GM12892 (cell line): ENCODE results near the gene ADORA2A.

Experiments used
- DNase-seq: peaks from one replicate; pipeline ENCODE4 v3.0.0; 2011; ENCODE audit not compliant: insufficient read length
- FAIRE-seq: peaks from 2 replicates; lab custom pipeline; 2011; peaks lifted over from hg19 to GRCh38; lab: Jason Lieb, UNC
- POLR2A ChIP-seq: IDR thresholded peaks from 2 replicates; pipeline ENCODE4 v1.6.1; 2011; ENCODE audit warnings: low read depth, low read length, control low read depth
- POLR2AphosphoS5 ChIP-seq: IDR thresholded peaks from 2 replicates; pipeline ENCODE4 v1.6.1; 2011; ENCODE audit warnings: low read depth, low read length, control low read depth
- TAF1 ChIP-seq: IDR thresholded peaks from 2 replicates; pipeline ENCODE4 v1.6.1; 2011; ENCODE audit warnings: low read depth, mild to moderate bottlenecking, control low read depth, low read length, borderline replicate concordance

The ADORA2A gene

DNA sequence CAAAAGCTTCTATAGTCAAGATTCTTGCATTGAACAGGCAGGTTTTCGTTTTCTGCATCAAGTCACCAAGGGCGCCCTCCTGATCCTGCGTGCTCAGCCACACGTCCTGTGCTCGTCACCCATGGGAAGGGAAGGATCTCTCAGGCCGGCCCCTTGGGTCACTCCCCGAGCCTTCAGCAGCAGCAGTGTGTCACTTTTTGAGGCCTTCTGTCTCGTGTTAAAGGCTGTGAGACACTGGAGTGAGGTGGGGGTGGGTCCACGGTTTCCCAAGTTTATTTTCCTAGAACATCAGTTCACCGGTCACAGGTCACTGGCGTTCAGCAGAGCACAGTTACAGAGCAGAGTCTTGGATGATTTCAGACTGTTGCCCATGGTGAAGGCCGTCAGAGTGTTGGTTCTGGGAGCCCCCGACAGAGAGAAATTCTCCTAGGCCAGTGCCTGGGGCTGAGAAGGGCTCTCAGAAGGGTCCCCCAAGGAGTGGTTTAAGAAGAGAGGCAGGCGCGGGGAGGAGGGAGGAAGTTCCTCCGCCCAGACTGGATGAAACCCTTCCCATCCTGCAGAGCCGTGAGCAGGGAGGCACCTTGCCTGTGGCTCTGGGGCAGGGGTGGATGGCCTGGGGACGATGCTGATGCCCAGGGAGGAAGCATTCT, 13.5 kb upstream of the ADORA2A start:
- TF ChIP-seq TAF1 = no peak
- TF ChIP-seq POLR2A = no peak
- TF ChIP-seq POLR2AphosphoS5 = no peak
- FAIRE-seq (no peak), DNase-seq (no peak)

DNA sequence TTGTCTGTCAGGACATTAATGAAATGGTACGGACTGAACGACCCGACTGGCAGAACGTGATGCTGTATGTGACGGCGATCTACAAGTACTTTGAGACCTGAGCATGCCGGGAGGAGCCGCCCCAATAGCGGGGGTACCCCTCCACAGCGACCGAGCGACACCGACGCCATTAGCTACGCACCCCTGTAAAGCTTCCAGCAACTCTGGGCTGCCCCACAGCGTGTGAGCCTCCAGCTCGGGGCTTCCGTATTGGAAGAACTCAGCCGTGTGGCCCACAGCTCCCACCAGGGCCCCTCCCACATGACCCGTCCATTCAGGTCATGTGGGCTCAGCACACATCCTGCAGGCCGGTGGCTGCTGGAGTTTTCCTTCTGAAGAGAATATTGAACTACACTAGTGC, 12.9 kb upstream of the ADORA2A start:
- DNase-seq = no peak
- TF ChIP-seq TAF1 = no peak
- TF ChIP-seq POLR2AphosphoS5 = no peak
- no peak for TF ChIP-seq POLR2A
- FAIRE-seq = no peak

DNA sequence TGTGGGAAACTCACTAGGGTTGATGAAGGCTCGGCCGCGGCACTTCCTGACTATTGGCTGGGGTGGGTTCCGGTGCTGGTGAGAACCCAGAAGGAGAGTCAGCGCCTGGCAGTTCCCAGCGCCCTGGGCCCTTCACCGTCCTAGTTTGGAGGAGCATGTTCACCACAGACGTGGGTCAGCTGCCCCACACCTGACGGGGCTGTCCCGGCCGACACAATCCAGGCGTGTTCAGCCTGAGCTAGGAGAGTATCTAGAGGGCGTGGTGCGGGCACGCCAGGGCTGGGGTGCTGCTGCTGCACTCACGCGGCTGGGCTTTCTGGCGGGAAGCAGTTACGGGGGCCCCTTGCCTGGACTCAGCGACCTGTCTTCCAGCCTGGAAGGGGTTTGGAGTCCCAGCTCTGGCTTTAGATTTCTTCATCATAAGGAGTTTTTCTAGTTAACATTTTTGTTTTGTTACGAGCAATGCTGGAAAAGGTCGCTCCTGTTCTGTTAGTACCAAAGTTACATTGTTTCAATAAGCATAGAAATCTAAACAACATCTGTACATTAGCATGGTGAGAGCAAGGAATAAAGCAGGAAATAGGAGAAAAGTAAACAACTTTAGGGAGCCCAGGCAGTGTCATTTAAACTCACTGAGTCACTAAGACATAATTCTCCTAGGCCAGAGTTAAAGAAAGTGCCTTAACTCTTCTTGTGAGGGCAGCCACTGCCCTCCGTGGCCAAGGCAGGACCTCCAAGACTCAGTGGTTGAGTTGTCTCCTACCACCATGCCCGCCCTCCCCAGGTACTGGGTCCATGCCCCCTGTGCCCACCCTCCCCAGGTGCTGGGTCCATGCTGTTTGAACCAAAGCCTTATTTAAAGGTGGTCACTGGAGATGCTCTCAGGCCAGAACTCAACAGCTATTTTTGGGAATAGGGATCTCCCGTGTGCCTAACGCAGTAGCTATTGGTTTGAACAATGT, 12.1 kb upstream of the ADORA2A start:
- TF ChIP-seq POLR2A = no peak
- no peak for TF ChIP-seq POLR2AphosphoS5
- TF ChIP-seq TAF1 = no peak
- DNase-seq (no peak), FAIRE-seq (no peak)

DNA sequence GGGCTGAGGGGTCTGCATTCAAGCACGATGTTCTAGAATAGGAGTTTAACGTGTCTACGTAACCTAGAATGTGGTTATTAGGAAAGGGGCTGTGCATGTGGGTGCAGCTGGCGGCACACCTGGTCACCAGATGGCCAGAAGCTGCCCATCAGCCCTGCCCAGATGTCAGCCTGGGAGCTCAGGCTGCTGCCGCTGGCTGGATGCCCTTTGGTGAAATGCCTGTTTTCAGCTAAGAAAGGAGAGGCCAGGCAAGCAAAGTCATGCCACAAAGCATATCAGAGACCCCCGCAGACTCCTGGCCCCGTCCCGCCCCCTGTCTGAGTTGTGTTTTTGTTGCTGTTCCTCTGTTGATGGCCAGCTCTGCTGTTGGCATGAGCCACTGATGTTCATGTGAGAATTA, 11.3 kb upstream of the ADORA2A start:
- TF ChIP-seq POLR2A (no peak), POLR2AphosphoS5 (no peak), TAF1 (no peak)
- FAIRE-seq (no peak), DNase-seq (no peak)

DNA sequence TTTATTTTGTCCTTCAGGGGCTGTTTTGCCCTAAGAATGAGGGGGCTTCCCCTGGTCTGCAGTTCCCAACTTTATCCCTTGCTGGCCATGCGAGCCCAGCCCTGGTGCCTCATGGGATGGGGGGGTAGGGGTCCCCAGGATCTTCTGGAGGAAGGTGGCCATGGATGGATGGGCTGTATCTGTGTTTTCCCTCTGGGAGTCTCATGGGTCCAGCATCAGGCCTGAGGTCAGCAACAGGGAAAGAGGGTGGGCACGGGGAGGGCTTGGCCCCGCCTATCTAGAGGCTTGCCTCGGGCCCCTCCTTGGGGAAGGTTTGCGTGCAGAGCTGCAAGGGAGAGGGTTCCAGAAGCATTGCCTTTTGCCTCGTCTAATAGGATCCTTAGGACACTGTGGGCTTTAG, 10.8 kb upstream of the ADORA2A start:
- FAIRE-seq = no peak
- no peak for TF ChIP-seq POLR2AphosphoS5
- no peak for DNase-seq

DNA sequence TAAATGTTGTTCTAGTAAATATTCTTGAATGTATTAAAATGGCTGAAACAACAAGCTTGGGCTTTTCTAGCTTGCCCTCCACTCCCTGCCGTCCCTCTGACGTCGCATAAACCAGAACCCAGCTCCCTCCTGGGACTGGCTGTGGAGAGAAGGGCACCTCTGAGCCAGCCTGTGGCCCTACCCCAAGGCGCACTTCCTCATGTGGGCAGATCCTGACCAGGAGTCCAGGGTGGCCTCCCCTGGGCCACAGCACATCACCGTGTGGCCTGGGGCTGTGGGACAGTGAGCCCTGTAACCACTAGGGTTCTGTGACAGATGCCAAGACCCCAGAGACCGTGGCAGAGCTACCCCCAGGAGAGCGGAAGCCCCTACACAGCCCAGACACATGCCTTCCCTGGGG, 10.2 kb upstream of the ADORA2A start:
- TF ChIP-seq TAF1 = no peak
- DNase-seq (no peak), FAIRE-seq (no peak)

DNA sequence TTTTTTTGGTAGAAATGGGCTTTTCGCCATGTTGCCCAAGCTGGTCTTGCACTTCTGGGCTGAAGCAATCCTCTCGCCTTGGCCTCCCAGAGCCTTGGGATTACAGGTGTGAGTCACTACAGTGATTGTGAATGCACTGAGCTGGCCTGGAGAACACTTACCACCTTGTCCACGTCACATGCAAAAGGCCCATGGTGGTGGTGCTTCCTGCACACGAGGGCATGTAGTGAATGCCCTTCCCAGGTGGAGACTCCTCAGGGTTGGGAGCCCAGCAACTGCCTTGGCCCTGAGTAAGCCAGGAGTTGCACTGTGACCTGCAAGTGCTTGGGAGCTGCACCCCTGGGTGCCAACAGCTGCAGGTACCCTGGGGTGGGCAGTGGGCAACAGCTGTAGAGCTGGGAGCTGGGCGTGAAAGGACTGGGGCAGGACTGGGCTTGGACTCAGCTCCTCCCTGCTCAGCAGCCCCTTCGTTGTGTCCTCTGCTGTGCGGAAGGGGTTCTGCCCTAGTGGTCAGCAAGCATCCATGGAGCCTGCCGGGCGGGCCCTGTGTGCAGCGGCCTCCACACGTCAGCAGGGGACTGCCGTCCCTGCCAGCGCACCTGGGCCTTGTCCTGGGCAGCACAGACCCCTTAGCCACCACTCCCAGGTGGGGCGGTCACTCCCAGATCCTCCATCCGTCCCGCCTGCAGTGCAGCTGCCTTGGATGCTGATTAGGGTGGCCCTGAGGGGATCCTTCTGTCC, 9.3 kb upstream of the ADORA2A start:
- DNase-seq = no peak
- TF ChIP-seq POLR2A (no peak), TAF1 (no peak), POLR2AphosphoS5 (no peak)
- no peak for FAIRE-seq

DNA sequence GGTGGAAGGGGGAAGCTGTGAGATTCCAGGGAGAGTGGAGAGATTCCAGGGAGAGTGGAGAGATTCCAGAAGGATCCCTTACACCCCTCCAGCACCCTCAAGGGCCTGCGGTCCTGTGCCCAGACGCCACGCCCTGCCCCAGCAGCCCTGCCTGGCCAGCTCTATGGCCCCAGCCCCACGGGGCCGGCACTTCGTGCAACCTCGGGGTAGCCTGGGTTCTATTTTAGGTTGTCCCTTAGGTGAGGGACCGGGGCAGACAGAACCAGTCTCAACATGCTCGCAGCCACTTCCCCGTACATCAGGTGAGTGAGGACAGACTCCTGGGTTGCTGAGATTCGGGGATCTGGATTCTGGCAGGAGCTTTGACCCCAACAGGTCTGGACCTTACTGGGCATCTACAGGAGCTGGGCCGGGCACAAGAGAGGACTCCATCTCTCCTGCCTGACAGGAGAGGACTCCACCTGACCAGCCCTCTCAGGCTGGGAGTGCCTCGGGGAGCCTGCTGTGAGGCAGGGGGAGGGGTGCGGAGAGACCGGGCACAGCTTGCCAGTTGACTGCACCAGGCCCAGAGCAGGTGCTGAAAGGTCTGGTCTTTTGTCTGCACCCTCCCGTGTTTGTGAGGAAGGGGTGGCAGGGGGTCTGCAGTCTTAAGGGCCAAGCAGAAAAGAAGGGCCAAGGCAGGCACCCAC, 8.5 kb upstream of the ADORA2A start:
- DNase-seq = no peak
- no peak for FAIRE-seq
- TF ChIP-seq TAF1 (no peak), POLR2A (no peak), POLR2AphosphoS5 (0 out of 2 replicates have a peak, but pooled peaks have one; percentile 15)

DNA sequence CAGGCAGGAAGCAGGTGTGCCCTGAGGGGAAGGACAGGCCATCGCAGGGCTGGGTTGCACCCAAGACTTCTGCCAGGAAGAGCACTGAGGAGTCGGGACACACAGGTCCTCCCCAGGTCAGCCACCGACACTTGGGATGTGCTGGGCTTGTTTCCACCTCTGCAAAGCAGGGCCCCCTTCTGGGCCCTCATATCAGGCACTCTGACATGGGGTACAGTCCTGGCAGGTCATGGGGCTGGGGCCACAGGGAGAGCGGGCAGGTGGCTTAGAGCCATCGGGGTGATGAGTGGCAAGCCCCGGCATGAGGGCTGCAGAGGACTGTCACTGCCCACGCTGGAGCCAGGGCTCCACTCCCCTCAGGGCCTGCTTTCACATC, 7.9 kb upstream of the ADORA2A start:
- TF ChIP-seq POLR2A (no peak), TAF1 (no peak), POLR2AphosphoS5 (no peak)
- DNase-seq (no peak), FAIRE-seq (no peak)

DNA sequence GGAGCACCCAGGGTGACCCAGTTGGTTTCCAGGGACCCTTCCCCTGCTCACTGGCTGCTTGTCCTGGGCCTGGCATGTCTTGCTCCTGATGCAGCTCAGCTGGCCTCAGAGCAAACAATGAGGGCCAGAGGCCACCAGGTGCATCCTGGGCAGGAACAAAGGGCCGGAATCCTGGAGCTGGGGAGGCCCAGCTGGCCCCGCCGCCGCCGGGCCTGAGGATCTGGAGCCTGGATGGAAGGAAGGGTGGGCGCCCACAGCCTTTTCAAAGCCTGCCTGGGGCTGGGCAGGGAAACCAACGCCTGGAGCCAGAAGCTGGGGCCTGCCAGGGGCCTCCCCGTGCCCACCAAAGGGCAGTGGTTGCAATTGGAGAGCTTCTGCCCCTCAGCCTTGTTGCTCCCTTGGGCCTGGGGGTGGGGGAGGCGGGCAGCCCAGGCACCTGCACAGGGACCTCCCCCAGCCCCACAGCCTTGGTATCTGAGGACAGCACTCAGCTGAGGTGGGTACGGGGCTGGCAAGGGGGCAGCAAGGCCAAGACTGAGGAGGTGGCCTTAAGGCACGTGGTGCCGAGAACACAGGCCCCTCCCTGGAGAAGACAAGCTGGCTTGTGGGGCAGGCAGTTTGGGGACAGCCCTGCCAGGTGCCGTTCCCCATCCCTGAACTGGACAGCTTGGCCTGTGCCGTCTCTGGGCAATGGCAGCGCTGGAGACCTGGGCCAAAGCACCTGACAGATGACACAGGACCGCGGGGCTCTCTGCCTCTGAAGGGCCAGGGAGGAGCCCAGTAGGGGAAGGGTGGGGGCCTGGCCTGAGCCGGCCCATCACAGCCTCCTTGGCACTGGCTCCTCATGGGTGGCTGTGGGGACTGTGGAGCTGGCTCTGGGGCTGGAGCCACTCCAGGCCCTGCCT, 7.1 kb upstream of the ADORA2A start:
- FAIRE-seq (no peak), DNase-seq (no peak)
- TF ChIP-seq POLR2A (no peak), TAF1 (no peak)
